HG02642 (cell line): ENCODE results near the gene MYO1A.
"Not testable (repeated sequence)": the region's sequence is repeated elsewhere in the genome, so short reads cannot be mapped to it uniquely, and the experiment has no call there.

Experiments
- ATAC-seq: cut with Tn5 transposase; IDR thresholded peaks from one replicate; pipeline ENCODE4 v1.9.1; 2021; ENCODE audit warnings: mild to moderate bottlenecking; ENCODE audit not compliant: unreplicated experiment, poor library complexity

MYO1A gene

DNA sequence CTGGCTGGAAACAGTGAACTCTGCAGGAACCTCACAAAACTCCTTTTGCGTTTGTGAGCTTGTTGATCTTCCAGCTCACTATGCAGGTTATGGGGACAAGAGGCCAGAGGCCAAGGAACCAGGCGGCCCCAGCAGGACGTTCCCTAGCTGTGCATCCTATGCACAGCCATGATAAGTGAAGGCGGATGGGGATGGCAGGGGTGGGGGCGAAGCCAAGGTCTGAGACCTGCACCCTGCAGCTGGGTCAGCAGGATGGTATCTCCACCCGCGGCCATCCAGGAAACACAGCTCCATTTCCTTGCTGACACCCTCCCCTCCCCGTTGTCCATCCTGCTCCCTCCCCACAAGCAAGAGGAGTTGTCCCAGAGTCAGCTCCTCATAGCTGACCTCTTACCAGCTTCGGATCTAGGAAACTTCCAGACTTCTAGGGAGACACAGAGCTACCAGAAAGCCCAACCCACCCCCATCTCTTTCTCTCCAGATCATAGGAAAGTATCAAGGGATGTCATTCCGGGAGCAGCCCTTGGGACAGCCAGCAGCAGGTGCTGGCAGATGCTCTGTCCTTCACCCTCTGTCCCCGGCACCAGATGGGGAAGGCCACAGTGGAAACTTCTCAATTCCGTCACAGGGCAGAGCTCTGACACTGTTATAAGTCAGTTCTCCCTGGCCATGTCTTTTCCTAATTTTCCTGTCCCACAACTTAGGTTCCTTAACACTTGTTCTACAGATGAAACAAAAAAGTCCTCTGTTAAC is 53.0 kb downstream of the MYO1A start:
- ATAC-seq = no peak

DNA sequence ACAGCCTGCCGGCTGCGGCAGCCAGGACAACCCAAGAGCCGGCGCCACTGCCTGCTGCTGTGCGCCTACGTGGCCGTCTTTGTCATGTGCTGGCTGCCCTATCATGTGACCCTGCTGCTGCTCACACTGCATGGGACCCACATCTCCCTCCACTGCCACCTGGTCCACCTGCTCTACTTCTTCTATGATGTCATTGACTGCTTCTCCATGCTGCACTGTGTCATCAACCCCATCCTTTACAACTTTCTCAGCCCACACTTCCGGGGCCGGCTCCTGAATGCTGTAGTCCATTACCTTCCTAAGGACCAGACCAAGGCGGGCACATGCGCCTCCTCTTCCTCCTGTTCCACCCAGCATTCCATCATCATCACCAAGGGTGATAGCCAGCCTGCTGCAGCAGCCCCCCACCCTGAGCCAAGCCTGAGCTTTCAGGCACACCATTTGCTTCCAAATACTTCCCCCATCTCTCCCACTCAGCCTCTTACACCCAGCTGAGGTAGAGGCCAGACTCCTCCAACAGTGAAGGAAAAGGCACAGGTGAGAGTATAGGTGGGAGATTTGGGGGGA is 53.9 kb downstream of the MYO1A start:
- no peak for ATAC-seq

DNA sequence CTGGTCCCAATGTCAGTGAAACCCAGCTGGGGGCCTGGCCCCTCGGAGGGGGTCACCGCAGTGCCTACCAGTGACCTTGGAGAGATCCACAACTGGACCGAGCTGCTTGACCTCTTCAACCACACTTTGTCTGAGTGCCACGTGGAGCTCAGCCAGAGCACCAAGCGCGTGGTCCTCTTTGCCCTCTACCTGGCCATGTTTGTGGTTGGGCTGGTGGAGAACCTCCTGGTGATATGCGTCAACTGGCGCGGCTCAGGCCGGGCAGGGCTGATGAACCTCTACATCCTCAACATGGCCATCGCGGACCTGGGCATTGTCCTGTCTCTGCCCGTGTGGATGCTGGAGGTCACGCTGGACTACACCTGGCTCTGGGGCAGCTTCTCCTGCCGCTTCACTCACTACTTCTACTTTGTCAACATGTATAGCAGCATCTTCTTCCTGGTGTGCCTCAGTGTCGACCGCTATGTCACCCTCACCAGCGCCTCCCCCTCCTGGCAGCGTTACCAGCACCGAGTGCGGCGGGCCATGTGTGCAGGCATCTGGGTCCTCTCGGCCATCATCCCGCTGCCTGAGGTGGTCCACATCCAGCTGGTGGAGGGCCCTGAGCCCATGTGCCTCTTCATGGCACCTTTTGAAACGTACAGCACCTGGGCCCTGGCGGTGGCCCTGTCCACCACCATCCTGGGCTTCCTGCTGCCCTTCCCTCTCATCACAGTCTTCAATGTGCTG is 54.6 kb downstream of the MYO1A start:
- ATAC-seq = no peak

DNA sequence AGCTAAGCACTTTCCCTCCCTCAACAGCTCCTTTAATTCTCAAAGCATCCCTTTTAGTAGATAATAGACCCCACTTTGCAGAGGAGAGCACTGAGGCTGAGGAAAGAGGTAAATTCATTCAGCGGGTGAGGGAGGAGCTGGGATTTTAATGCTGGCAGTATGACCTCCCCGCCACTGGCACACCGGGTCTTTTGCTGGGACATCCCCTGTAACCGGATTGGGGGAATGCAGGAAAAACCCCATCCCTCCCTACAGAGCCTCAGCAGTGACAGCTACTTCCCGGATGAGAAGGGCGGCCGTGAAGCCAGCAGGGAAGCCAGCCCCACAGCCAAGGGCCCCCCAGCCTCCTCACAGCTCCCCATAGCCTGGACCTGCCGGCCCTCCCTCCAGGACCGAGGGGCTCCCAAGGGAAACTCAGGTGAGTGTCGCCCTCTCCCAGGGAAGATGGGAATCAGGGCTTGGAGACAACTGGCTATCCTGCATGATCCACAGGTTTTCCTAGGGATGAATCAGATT is 55.6 kb downstream of the MYO1A start:
- ATAC-seq = no peak

DNA sequence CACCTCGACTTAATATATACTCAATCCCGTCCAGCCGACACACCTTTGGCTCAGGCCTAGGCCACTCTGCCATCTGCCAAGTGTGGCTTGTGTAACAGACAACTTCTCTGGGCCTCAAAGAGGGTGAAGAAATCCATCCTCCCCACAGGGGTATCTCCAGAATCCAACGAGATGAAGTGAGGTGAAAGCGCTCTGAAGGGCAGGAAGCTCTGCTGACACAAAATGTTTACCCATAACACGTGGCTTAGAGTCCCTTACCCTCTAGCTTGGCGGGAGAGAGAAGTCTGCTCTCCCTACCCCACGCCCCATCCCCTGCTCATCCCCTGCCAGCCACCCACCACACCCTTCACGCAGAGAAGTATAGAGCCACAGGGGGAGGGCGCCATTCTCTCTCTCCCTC is 56.6 kb downstream of the MYO1A start:
- no peak for ATAC-seq

DNA sequence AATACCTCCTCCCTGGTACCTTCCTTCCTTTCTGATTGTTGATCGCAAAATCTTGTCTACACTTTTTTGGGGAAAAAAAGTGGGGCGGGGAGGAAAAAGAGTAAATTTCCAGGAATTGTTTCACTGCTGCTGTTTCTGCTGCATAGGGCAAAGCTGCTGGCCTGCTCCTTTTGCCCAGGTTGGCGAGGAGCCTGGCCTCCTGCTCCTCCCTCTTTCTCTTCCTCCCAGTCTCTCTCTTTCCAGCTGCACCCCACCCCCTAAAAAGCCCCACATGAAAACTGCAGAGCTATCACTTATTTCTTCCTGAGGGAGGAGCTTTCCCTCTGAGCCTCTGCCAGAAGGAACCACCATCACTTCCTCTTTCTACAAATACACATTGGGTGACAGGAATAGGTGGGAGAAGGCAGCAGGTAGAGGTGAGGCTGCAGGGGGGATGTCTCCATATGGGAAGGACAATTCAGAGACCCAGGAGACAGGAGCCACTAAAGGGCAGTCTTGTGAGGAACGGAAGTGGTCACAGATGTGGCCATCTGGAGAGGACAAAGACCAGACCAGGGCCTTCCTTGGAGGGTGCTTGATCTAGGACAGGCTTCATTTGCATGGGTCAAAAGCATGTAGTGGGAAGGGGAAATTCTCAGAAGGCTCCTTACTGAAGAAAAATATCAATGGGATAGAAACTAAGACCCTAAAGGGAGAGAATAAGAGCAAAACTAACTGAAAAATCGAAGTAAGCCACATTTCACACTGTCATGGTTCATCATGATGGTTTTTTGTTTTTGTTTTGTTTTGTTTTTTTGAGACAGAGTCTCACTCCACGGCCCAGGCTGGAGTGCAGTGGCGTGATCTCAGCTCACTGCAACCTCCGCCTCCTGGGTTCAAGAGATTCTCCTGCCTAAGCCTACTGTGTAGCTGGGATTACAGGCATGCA is 58.3 kb downstream of the MYO1A start:
- no peak for ATAC-seq

DNA sequence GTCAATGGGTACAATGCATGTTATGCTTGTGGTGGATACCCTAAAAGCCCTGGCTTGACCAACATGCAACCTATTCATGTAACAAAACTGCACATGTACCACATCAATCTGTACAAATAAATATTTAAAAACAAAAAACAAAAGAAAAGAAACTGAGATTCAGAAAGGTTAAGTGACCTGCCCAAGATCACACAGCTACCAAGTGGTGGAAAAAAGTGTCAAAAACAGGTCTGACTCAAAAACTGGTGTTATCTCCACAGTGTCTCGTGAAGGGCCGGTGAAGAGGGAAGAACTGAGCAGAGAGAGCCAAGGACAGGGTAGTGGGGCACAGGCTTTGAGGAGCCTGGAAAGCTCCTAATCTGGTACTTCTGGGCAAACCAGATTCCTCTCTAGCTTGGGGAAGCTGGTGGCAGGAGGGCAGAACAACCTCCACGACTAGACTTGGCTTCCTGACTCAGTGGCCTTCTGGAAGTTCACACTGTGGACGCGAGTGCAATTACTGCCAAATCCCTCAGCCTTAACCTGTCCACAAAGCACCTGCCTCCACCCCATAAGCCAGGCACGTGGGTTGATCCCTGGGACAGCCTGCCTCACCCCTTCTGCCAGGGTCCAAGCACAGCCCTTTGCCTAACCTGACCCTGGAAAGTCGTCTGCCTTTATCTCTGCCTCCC is 59.1 kb downstream of the MYO1A start:
- ATAC-seq = no peak

DNA sequence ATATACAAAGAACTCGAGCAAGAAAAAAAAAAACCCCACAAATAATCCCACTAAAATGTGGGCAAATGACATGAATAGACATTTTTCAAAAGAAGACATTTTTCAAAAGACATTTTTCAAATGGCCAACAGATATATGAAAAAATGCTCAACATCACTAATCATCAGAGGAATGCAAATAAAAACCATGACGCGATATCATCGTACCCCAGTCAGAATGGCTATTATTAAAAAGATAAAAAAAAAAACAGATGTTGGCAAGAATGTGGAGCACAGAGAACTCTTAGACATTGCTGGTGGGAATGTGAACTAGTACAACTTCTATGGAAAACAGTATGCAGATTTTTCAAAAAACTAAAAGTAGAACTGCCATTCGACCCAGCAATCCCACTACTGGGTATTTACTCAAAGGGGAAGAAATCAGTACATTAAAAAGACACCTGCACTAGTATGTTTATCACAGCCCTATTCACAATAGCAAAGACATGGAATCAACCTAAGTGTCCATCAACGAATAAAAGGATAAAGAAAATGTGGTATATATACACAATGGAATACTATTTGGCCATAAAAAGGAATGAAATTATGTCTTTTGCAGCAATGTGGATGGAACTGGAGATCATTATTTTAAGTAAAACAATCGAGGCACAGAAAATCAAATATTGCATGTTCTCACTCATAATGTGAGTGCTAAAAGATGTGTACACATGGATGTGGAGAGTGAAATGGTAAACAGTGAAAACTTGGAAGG is 59.9 kb downstream of the MYO1A start:
- no peak for ATAC-seq

DNA sequence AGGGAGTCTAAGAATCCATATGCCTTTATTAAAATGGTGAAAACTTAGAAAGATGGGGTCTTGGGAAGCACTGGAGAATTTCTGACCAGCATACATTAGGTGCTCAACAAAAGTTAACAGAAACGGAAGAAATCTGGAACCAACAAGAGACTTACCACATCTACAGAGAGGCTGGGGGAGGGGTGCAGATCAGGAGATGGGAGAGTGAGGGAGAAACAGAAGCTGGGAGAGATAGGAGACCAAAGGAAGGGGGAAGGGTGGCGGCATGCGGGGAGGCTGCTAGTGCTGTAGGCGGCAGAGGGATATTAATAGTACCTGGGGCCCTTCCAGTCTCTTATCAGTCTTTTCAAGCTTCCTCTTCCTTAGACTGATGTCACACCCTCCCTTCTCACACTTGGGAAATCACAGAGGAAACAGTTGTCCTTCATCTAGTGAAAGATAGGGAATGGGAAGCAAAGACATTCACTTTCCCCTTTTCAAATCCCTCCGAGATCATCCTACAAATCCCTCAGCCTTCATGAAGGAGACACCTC is 61.7 kb downstream of the MYO1A start:
- ATAC-seq = no peak

DNA sequence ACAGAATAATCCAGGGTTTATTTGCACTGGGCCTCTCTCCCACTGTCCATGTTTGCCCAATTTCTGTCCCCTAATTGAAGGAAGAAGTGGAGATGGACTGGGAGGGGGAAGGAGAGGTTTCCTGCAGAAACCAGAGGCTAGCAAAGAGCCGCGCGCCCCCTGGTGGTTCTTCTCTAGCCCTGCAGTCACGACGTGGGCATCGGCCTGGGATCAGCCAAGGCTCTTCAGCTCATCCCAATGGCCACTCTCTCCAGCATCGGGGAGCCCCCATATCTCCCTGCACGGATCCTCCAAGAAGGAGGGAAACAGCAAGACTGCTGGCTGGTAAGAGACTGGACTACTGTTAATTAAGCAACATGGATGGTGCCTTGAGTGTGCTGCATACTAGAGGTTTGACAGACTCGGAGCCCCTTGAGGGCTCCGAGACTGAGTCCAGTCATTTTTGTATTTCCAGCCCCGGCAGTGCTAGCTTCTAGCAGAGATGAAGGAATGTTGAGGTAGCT is 62.3 kb downstream of the MYO1A start:
- ATAC-seq = peak; percentile 71

DNA sequence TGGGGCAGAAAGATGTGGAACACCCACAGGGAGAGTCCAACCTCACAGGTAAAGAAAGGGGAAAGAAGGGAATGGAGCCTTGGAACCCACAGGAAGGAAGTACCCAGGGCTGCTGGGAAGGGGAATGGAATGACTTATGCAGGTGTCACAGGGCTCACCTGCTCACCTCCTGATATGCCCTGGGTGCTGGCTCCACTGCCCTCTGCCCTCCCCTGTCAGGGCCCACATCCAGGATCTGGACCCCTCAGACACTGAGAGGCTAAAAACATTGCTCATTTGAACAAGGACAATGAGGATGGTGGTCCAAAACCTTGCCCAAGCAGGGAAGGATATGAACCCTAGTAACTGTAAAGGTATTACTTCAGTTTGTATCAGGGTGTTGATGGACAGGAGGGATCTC is 62.9 kb downstream of the MYO1A start:
- no peak for ATAC-seq

DNA sequence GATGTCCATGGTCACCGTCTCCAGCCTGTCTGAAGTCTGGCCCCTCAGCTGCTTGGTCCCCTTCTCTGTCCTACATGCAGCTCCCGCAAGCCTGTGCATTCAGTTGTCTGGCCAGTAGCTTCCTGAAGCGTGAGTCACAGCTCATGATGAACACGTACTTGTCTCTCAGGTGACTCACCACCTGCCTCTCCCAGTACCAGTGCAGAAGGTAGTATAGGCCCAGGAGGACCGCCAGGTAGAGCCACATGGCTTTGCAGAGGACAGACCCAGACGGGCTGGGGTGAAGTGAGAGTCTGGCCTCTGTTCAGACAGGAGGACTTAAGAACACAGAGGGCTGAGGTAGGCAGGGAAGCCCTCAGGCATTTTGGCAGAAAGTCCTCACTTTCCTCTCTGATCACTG is 64.2 kb downstream of the MYO1A start:
- ATAC-seq = not testable (repeated sequence)

DNA sequence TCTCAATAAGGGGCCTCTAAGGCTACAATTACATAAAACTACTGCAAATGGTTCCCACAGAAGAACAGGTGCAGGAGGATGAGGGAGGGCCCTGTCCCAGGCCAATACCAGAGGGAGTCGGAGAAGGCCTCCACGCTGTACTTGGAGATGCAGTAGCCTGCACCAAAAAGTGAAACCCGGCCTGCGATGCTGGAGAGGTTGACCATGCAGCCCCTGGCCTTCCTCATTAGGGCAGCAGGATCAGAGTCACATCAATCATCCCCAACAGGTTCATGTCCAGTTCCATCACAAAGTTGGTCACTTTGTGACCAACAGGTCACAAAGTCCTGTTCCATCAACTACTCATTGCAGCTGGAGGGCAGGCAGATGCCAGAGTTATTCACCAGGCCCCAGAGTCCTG is 66.5 kb downstream of the MYO1A start:
- ATAC-seq = no peak

DNA sequence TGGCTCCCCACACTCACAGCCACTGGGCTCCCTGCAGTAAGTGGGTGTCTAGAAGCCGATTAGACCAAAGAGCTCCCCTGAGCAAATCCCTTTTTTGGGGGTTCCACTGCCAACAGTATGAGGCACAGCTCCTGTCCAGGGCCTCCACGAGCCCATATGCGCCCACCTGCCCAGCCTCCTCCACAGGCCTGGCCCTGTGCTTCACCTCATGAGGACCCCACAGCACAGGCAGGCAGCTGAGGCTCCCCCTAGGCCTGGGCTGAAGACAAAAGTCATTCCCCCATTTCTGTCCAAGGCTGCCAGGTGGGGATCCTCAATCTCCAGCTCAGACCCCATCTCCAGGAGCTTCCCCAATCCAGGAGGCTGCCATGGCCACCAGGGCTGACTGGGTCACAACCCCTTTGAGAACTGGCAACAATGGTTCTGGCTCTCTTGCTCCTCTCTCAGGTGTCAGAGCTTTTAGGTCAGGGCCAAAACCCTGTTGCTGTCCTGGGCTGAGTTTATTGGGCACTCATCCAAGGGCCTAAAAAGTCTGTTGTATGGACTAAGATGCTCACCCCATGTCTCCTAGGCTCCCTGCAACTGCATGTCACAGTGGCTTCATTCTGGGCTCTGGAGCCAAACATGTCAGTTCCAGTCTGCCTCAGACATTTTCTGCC is 67.2 kb downstream of the MYO1A start:
- not testable (repeated sequence) for ATAC-seq

DNA sequence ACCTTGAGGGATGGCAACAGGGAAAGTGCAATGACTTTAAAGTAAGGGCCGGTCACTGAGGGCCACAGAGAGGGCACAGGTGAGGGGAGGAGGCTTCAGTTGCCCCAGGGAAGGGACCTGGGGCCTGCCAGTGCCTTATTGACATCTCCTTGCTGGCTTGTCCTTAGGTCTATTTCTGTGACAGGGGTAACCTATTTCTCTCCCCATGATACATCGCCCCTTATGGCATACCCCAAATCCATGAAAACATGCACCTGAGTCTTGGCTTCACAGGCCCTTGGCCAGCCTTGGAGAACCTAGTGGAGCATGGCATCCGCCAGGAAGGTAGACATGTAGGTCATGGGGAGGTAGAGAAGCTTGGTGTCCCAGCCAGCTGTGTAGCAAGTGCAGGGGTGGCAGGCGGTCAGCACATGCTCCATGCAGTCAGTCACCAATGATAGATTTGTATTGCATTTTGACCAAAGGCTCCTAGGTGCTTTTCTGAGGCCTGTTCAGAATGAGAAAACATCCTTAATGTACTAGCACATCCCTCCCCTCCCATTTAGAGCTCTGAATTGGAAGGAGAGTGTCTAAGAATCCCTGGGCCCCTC is 68.9 kb downstream of the MYO1A start:
- no peak for ATAC-seq

DNA sequence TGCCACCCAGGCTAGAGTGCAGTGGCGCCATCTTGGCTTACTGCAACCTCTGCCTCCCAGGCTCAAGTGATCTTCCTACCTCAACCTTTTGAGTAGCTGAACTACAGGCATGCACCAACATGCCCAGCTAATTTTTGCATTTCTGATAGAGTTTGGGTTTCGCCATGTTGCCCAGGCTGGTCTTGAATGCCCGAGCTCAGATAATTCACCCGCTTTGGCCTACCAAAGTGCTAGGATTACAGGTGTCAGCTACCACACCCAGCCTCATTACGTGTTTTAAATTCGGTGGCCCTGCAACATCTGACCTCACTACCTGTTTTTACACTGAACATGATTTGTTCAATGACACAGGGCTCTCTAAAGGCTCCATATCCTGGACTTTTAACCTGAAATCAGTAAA is 69.7 kb downstream of the MYO1A start:
- ATAC-seq = no peak

DNA sequence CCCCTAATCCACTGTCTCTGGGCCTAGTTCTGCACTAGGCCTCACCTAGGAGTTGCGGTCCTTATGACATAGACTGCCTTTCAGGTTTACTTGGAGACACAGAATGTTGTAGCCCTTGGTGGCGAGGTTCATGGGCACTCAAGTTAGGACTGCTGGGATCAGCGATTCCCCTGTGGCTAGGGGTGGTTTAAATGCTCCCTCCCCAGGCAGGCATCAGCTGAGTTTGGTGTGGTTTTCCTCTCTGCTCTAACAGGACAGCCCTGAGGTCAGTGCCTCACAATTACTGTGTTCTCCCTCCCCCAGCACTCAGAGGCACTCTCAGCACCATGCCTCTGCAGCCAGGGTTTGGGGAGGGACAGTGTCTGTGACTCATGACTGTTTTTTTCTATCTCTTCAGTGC is 70.3 kb downstream of the MYO1A start:
- no peak for ATAC-seq
